Rectal smooth muscle tissue (tissue), 1 donor: ENCODE results near the gene FOXL1.
A peak's percentile ranks its signal among the peaks of the same experiment; 100 is the strongest.

Experiments used
- H3K27ac ChIP-seq: one replicate; pipeline ENCODE4 v1.7.0; 2013; ENCODE audit warnings: low read depth, low read length, inconsistent platforms
- H3K27me3 ChIP-seq: one replicate; pipeline ENCODE4 v1.7.0; 2013; ENCODE audit warnings: low read length; ENCODE audit not compliant: control insufficient read depth, insufficient read depth
- H3K36me3 ChIP-seq: one replicate; pipeline ENCODE4 v1.7.0; 2013; ENCODE audit warnings: low read length; ENCODE audit not compliant: control insufficient read depth, insufficient read depth
- H3K4me1 ChIP-seq: one replicate; pipeline ENCODE4 v1.7.0; 2013; ENCODE audit warnings: low read length; ENCODE audit not compliant: control insufficient read depth, insufficient read depth
- H3K4me3 ChIP-seq: one replicate; pipeline ENCODE4 v1.7.0; 2013; ENCODE audit warnings: low read length
- H3K9ac ChIP-seq: one replicate; pipeline ENCODE4 v1.7.0; 2013; ENCODE audit warnings: low read length

Gene FOXL1

DNA sequence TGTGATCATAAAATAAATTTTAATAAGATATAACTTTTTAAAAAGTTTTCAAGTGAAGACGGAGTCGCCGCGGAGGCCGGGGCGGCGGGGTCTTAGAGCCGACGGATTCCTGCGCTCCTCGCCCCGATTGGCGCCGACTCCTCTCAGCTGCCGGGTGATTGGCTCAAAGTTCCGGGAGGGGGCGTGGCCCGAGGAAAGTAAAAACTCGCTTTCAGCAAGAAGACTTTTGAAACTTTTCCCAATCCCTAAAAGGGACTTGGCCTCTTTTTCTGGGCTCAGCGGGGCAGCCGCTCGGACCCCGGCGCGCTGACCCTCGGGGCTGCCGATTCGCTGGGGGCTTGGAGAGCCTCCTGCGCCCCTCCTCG lies 11.8 kb upstream of the FOXL1 start, which contains the start of gene FOXC2:
TSS of gene FOXC2 (plus strand) at position 229 of the 365 bp plus-strand sequence. CDS start 507 bp downstream, outside the sequence.
- Histone ChIP-seq H3K9ac (no peak within 1 kb of the TSS), H3K27ac (no peak within 1 kb of the TSS), H3K36me3 (no peaks in the 10 kb centered on the region), H3K4me1 (no peaks in the 10 kb centered on the region), H3K27me3 (peaks cover 42% of the 10 kb centered on the region), H3K4me3 (no peak within 1 kb of the TSS)

DNA sequence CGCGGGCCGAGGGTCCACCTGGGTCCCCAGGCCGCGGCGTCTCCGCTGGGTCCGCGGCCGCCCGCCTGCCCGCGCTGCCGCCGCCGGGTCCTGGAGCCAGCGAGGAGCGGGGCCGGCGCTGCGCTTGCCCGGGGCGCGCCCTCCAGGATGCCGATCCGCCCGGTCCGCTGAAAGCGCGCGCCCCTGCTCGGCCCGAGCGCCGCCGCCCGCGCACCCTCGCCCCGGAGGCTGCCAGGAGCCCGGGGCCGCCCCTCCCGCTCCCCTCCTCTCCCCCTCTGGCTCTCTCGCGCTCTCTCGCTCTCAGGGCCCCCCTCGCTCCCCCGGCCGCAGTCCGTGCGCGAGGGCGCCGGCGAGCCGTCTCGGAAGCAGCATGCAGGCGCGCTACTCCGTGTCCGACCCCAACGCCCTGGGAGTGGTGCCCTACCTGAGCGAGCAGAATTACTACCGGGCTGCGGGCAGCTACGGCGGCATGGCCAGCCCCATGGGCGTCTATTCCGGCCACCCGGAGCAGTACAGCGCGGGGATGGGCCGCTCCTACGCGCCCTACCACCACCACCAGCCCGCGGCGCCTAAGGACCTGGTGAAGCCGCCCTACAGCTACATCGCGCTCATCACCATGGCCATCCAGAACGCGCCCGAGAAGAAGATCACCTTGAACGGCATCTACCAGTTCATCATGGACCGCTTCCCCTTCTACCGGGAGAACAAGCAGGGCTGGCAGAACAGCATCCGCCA lies 11.2 kb upstream of the FOXL1 start:
- no peak overlapping the region for H3K9ac ChIP-seq
- no peak overlapping the region for H3K27ac ChIP-seq
- H3K36me3 ChIP-seq, result no peaks in the 10 kb centered on the region
- no peak overlapping the region for H3K4me3 ChIP-seq
- no peaks in the 10 kb centered on the region for H3K4me1 ChIP-seq
- H3K27me3 ChIP-seq, result peaks cover 42% of the 10 kb centered on the region

DNA sequence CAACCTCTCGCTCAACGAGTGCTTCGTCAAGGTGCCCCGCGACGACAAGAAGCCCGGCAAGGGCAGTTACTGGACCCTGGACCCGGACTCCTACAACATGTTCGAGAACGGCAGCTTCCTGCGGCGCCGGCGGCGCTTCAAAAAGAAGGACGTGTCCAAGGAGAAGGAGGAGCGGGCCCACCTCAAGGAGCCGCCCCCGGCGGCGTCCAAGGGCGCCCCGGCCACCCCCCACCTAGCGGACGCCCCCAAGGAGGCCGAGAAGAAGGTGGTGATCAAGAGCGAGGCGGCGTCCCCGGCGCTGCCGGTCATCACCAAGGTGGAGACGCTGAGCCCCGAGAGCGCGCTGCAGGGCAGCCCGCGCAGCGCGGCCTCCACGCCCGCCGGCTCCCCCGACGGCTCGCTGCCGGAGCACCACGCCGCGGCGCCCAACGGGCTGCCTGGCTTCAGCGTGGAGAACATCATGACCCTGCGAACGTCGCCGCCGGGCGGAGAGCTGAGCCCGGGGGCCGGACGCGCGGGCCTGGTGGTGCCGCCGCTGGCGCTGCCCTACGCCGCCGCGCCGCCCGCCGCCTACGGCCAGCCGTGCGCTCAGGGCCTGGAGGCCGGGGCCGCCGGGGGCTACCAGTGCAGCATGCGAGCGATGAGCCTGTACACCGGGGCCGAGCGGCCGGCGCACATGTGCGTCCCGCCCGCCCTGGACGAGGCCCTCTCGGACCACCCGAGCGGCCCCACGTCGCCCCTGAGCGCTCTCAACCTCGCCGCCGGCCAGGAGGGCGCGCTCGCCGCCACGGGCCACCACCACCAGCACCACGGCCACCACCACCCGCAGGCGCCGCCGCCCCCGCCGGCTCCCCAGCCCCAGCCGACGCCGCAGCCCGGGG lies 10.4 kb upstream of the FOXL1 start:
- H3K4me3 ChIP-seq, result no peak overlapping the region
- H3K4me1 ChIP-seq, result no peaks in the 10 kb centered on the region
- no peaks in the 10 kb centered on the region for H3K36me3 ChIP-seq
- peaks cover 48% of the 10 kb centered on the region for H3K27me3 ChIP-seq
- H3K27ac ChIP-seq, result no peak overlapping the region
- H3K9ac ChIP-seq, result no peak overlapping the region

DNA sequence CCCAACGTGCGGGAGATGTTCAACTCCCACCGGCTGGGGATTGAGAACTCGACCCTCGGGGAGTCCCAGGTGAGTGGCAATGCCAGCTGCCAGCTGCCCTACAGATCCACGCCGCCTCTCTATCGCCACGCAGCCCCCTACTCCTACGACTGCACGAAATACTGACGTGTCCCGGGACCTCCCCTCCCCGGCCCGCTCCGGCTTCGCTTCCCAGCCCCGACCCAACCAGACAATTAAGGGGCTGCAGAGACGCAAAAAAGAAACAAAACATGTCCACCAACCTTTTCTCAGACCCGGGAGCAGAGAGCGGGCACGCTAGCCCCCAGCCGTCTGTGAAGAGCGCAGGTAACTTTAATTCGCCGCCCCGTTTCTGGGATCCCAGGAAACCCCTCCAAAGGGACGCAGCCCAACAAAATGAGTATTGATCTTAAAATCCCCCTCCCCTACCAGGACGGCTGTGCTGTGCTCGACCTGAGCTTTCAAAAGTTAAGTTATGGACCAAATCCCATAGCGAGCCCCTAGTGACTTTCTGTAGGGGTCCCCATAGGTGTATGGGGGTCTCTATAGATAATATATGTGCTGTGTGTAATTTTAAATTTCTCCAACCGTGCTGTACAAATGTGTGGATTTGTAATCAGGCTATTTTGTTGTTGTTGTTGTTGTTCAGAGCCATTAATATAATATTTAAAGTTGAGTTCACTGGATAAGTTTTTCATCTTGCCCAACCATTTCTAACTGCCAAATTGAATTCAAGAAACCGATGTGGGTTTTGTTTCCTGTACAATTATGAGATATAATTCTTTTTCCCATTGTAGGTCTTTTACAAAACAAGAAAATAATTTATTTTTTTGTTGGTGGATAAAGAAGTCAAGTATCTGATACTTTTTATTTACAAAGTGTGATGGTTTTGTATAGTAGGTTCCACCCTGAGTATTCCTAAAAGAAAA lies 9.4 kb upstream of the FOXL1 start:
- H3K27ac ChIP-seq, result no peak overlapping the region
- H3K4me3 ChIP-seq, result peak overlapping the region; percentile 25
- H3K27me3 ChIP-seq, result peaks cover 53% of the 10 kb centered on the region
- no peaks in the 10 kb centered on the region for H3K4me1 ChIP-seq
- no peaks in the 10 kb centered on the region for H3K36me3 ChIP-seq
- no peak overlapping the region for H3K9ac ChIP-seq

DNA sequence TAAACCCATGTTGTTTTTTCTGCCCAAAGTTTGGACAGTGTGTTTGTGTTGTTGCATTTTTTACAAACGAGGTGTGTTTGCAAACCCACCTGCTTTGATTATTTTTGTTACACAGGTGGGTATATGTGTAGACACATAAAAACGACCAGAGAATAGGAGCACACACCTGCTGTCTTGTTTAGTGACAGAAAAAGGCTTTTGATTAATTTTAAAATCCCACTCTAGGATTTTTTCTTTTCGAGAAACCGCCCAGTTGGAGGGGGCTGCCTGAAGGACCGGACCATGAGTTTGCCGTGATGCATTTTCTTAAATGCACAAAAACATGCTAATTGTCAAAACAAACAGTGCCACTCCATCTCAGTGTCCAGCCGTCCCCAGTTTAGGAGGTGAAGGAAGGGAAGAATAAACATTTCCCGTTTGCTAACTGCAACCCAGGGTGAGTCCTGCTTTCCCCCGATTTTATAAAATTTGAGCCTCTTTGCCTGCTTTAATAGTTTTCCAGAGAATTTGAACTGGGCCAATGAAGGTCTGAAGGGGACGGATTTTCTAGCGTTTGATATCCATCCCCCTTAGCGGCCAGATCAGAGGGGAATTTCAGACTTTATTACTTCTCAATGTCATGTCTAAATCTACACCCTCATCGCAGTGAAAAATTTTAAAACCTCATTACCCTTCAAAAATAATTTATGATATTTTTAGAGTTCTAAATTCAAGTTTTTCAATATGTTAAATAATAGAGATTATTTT lies 8.5 kb upstream of the FOXL1 start:
- no peaks in the 10 kb centered on the region for H3K36me3 ChIP-seq
- H3K27ac ChIP-seq, result no peak overlapping the region
- no peak overlapping the region for H3K4me3 ChIP-seq
- peaks cover 59% of the 10 kb centered on the region for H3K27me3 ChIP-seq
- H3K4me1 ChIP-seq, result no peaks in the 10 kb centered on the region
- no peak overlapping the region for H3K9ac ChIP-seq

DNA sequence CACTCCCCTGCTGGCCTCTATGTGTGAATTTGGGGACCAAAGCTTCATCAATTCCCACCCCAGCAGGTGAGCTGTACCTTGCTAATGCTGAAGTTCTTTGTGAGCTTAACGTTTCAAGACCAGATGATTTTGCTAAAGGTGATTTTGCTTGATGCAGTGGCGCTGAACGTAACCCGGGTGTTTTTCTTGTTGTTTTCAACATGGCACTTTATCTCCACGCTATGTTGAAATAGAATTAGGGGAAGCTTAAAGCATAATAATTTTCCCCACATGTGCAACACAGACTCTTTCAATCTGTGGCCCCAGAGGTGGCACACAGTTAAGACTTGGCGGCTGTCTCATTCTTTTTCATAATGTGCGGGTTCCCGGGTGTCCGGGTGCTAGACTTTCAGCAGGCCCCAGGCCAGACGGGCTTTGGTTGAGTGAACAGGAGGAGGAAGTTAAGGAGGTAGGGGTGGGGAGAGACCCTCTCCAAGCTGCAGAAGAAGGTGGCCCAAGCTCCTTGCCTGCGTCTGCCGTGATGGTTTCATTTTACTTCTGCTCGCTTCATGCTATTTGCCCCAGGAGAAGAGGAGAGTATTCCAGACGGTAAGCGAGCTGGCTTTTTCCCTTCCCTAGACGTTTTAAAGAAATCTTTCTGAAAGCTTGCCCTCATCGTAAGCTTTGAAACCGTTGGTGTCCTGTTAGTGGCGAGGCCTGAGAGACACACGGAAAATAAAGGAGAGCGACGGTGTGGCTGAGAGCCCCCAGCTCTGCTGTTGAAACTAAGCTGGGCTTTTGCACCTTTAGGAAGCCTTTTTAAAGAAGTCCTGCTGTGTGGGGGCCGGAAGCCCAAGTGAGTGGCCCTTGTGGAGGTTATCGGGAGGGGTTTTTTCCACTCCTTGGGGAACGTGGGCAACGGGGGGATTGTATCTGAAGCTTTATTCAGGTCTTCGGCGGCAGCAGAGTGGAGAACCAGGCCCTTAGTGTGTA lies 7.5 kb upstream of the FOXL1 start:
- no peaks in the 10 kb centered on the region for H3K4me1 ChIP-seq
- no peak overlapping the region for H3K27ac ChIP-seq
- H3K4me3 ChIP-seq, result no peak overlapping the region
- H3K36me3 ChIP-seq, result no peaks in the 10 kb centered on the region
- peaks cover 56% of the 10 kb centered on the region for H3K27me3 ChIP-seq
- no peak overlapping the region for H3K9ac ChIP-seq

DNA sequence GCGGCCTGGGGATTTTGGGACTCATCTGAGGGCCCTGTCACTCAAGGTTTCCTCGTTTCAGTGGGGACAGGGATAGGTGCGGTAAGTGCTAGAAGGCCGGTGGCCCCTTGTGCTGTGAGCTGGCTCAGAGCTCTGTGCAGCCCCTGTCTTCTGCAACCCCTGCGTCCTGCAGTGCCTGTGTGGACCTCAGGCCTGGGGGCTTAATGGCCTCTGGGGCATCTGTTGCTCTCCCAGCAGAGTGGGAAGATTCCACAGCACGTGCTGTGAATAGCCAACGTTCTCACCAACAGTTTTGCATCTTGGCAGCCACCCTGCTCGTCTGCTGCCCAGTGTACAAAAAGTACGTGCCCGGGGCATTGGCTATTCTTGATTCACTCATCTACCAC lies 6.8 kb upstream of the FOXL1 start:
- Histone ChIP-seq H3K36me3 (no peaks in the 10 kb centered on the region), H3K27me3 (peaks cover 58% of the 10 kb centered on the region), H3K4me3 (no peak overlapping the region), H3K4me1 (no peaks in the 10 kb centered on the region), H3K27ac (no peak overlapping the region), H3K9ac (no peak overlapping the region)

DNA sequence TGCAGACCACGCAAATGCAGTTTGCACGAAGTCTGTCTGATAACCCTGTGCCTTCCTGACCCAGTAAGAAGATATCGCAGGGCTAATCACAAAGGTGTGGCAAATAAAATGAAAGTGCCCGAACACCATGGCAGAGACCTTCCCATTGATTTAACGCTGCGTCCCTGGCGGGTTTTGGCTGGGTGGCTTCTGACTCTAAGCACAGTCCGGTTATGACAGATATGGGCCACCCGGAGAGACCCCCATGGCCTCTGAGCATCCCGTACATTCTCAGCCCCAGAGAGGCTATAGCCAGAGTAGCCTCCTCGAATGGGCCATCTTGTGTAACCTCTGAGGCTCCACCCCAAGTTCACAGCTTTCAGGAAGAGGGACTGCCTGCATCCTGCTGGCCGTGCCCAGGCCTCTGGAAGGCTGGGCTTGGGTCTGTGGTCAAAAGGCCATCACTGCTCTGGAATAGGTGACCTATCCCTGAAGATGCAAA lies 6.3 kb upstream of the FOXL1 start:
- Histone ChIP-seq H3K4me1 (no peaks in the 10 kb centered on the region), H3K9ac (no peak overlapping the region), H3K36me3 (no peaks in the 10 kb centered on the region), H3K27ac (no peak overlapping the region), H3K4me3 (no peak overlapping the region), H3K27me3 (peaks cover 63% of the 10 kb centered on the region)

DNA sequence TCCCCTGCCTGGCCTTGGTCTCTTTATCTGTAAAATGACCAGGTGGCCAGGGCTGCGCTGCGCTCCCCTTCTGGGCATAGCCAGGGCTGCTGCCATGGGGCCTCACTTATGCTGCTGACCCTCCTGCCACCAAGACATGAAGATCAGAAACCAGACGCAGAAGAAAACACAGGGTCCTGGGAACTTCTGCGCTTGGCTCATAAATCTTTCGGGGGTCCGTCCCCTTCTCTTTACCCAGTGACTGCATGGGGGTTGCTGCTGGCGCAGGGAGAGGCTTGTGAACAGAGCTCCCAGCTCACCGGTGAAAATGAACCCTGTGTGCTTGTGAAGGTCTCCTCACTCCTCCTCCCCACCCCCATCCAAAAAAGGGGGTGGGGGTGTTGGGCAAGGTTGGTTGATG lies 5.7 kb upstream of the FOXL1 start:
- Histone ChIP-seq H3K27ac (no peak overlapping the region), H3K4me1 (no peaks in the 10 kb centered on the region), H3K9ac (no peak overlapping the region), H3K4me3 (no peak overlapping the region), H3K27me3 (peaks cover 62% of the 10 kb centered on the region), H3K36me3 (no peaks in the 10 kb centered on the region)

DNA sequence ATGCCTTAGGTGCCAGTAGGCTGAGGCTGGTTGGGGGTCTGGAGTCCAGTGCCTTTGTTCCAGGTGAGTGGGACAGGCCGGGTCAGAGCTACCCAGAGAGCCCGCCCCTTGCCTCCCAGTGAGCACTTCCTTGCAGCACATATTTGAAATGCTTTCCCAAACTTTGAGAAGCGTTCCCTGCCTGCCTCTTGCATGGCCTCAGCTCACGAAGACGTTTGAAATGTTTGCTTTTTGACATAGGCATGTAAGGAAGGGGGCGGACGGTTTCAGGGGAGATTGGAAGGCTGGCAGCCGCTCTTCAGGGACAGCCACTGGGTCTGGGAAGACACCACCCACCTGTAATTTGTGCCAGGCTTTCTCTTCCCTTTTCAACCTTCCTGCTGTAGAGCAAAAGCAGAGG lies 5.1 kb upstream of the FOXL1 start:
- peaks cover 58% of the 10 kb centered on the region for H3K27me3 ChIP-seq
- no peak overlapping the region for H3K27ac ChIP-seq
- no peaks in the 10 kb centered on the region for H3K36me3 ChIP-seq
- no peaks in the 10 kb centered on the region for H3K4me1 ChIP-seq
- H3K4me3 ChIP-seq, result no peak overlapping the region
- no peak overlapping the region for H3K9ac ChIP-seq
